Panc1 (cell line): ENCODE measurements around the gene RRH. TPM values are rescaled to one million over a fixed set of nuclear protein-coding genes. Genes with fewer than 3 reads are reported as not detected.
A peak's percentile ranks its signal among the peaks of the same experiment; 100 is the strongest.

Experiments
- ATAC-seq: fragments of 200-7000 bp; cut with Tn5 transposase; 2 replicates; pipeline ENCODE4 v1.9.1; 2020; ENCODE audit warnings: mild to moderate bottlenecking, moderate library complexity
- BruUV-seq: library from RNA; stranded (reverse); fragments of 400-500 nt; replicated peaks from 2 replicates; lab custom pipeline; 2021; lab: Mats Ljungman, UMichigan
- CTCF ChIA-PET: fragments of 300-600 bp; sonication (Branson Sonifier 250); formaldehyde crosslinking; loops from one replicate; lab custom pipeline; 2022; ENCODE audit warnings: antibody characterized with exemption; lab: Charles Lee
- POLR2A ChIA-PET: fragments of 300-600 bp; sonication (Branson Sonifier 250); formaldehyde crosslinking; loops from one replicate; lab custom pipeline; 2022; ENCODE audit warnings: antibody characterized with exemption; lab: Charles Lee
- DNase-seq: peaks from one replicate; pipeline ENCODE4 v3.0.0-alpha.2; 2010; ENCODE audit warnings: low read depth, low spot score
- H3K27ac ChIP-seq: 2 replicates; pipeline ENCODE4 v1.5.1; 2011; ENCODE audit warnings: mild to moderate bottlenecking, low read length, inconsistent platforms
- H3K27me3 ChIP-seq: fragments of 200-500 bp; sonication (Bioruptor generic); 2 replicates; pipeline ENCODE4 v1.6.0; 2014; ENCODE audit warnings: low read length, inconsistent platforms; ENCODE audit not compliant: control insufficient read depth, insufficient read depth
- H3K36me3 ChIP-seq: fragments of 200-500 bp; sonication (Bioruptor generic); 2 replicates; pipeline ENCODE4 v1.5.1; 2014; ENCODE audit warnings: inconsistent platforms, mild to moderate bottlenecking, low read length, moderate library complexity; ENCODE audit not compliant: control insufficient read depth, insufficient read depth
- H3K4me1 ChIP-seq: 2 replicates; pipeline ENCODE4 v1.5.1; 2011; ENCODE audit warnings: inconsistent platforms, mild to moderate bottlenecking, low read length, moderate library complexity; ENCODE audit not compliant: control insufficient read depth, insufficient read depth
- H3K4me3 ChIP-seq, 2 experiments: 2 replicates each; pipeline ENCODE4 v1.5.1; 2011 to 2012; ENCODE audit warnings: low read depth in 2 of 2, low read length in 2 of 2, mild to moderate bottlenecking in 2 of 2, inconsistent platforms in 1 of 2, moderate library complexity in 1 of 2
- H3K9me3 ChIP-seq: fragments of 200-500 bp; sonication (Bioruptor generic); 2 replicates; pipeline ENCODE4 v1.5.1; 2014; ENCODE audit warnings: low read depth, mild to moderate bottlenecking, inconsistent platforms, low read length, moderate library complexity; ENCODE audit not compliant: control insufficient read depth, insufficient read depth
- POLR2AphosphoS5 ChIP-seq: IDR thresholded peaks from 2 replicates; pipeline ENCODE4 v1.6.1; 2012; ENCODE audit warnings: mild to moderate bottlenecking, low read depth, low read length, moderate library complexity
- SIN3A ChIP-seq: IDR thresholded peaks from 2 replicates; pipeline ENCODE4 v1.6.1; 2012; ENCODE audit warnings: low read depth, mild to moderate bottlenecking, low read length, moderate library complexity, borderline replicate concordance; ENCODE audit not compliant: insufficient read depth
- TCF7L2 ChIP-seq: IDR thresholded peaks from 2 replicates; pipeline ENCODE4 v1.6.1; 2011; ENCODE audit warnings: mild to moderate bottlenecking, low read depth, low read length, inconsistent platforms
- in situ Hi-C: cut with HindIII; loops from 2 replicates; pipeline ENCODE4 v1.10.0; 2016; ENCODE audit warnings: low sequenced_read_pairs, low pct_unique_long_range_greater_than_20kb
- intact Hi-C: fragments of 100-400 bp; cut with micrococcal nuclease; formaldehyde crosslinking; loops from one replicate; pipeline ENCODE4 v1.10.0; 2022; ENCODE audit not compliant: unreplicated experiment
- total RNA-seq: library from RNA; stranded (reverse); gene quantifications from one replicate; pipeline ENCODE4 v1.2.1, GENCODE V29; 2021; ENCODE audit not compliant: unreplicated experiment
- TF ChIP-seq, protein P1 (sequence below), 2 experiments: IDR thresholded peaks; 2 replicates each; pipeline ENCODE4 v1.6.1; 2011 to 2012; ENCODE audit warnings: low read depth in 2 of 2, control low read depth in 1 of 2, low read length in 1 of 2, mild to moderate bottlenecking in 1 of 2, moderate library complexity in 1 of 2; ENCODE audit not compliant: insufficient read depth in 1 of 2
- TF ChIP-seq, protein P2 (sequence below): fragments of 450-650 bp; IDR thresholded peaks from 2 replicates; pipeline ENCODE4 v1.5.1; 2017; ENCODE audit warnings: mild to moderate bottlenecking

The RRH gene
- total RNA-seq, 1 experiment from 2014 or later, result 0.15 TPM

DNA sequence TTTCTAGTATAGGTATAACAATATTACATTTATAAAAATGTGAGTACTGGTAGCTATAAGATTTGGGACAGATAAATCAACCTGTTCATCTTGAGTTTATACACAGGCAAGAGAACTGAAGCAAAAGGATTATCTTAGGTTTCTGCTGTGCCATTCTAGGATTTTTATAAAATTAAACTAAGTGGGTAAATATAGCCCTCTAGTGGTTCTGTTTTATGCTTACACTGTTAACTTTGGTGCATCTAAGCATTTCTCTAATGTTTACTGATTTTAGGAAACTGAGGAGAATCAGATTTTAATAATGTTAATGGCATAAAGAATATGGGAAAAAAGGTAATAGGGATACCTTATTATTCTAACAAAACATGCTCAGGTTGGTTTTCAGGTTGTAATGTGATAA lies 1.1 kb upstream of the RRH start:
- Histone ChIP-seq H3K27me3 (no peaks in the 10 kb centered on the region), H3K9me3 (no peaks in the 10 kb centered on the region), H3K36me3 (peaks cover 25% of the 10 kb centered on the region; the same call in 1 of the 2 replicates), H3K4me3 (no peak overlapping the region), H3K4me1 (no peaks in the 10 kb centered on the region), H3K27ac (no peak overlapping the region)
- DNase-seq (no peak), ATAC-seq (no peak)
- no TSS peak for BruUV-seq
- ChIA-PET CTCF (no interaction called here), POLR2A (no interaction called here)
- in situ Hi-C loops, result no loop called here
- intact Hi-C loops, result loop anchor here (10.0 kb wide), 1 partner anchor 148 kb away; no protein-coding TSS in a partner anchor
- TF ChIP-seq TCF7L2 (no peak), POLR2AphosphoS5 (no peak), SIN3A (no peak)
- TF ChIP-seq, protein P1, sequence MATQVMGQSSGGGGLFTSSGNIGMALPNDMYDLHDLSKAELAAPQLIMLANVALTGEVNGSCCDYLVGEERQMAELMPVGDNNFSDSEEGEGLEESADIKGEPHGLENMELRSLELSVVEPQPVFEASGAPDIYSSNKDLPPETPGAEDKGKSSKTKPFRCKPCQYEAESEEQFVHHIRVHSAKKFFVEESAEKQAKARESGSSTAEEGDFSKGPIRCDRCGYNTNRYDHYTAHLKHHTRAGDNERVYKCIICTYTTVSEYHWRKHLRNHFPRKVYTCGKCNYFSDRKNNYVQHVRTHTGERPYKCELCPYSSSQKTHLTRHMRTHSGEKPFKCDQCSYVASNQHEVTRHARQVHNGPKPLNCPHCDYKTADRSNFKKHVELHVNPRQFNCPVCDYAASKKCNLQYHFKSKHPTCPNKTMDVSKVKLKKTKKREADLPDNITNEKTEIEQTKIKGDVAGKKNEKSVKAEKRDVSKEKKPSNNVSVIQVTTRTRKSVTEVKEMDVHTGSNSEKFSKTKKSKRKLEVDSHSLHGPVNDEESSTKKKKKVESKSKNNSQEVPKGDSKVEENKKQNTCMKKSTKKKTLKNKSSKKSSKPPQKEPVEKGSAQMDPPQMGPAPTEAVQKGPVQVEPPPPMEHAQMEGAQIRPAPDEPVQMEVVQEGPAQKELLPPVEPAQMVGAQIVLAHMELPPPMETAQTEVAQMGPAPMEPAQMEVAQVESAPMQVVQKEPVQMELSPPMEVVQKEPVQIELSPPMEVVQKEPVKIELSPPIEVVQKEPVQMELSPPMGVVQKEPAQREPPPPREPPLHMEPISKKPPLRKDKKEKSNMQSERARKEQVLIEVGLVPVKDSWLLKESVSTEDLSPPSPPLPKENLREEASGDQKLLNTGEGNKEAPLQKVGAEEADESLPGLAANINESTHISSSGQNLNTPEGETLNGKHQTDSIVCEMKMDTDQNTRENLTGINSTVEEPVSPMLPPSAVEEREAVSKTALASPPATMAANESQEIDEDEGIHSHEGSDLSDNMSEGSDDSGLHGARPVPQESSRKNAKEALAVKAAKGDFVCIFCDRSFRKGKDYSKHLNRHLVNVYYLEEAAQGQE (IDR thresholded peaks at IDR 0.05; ENCODE audit: insufficient read depth in 1 of 2, low read depth in 2 of 2, low read length in 1 of 2), result no peak
- TF ChIP-seq, protein P2, sequence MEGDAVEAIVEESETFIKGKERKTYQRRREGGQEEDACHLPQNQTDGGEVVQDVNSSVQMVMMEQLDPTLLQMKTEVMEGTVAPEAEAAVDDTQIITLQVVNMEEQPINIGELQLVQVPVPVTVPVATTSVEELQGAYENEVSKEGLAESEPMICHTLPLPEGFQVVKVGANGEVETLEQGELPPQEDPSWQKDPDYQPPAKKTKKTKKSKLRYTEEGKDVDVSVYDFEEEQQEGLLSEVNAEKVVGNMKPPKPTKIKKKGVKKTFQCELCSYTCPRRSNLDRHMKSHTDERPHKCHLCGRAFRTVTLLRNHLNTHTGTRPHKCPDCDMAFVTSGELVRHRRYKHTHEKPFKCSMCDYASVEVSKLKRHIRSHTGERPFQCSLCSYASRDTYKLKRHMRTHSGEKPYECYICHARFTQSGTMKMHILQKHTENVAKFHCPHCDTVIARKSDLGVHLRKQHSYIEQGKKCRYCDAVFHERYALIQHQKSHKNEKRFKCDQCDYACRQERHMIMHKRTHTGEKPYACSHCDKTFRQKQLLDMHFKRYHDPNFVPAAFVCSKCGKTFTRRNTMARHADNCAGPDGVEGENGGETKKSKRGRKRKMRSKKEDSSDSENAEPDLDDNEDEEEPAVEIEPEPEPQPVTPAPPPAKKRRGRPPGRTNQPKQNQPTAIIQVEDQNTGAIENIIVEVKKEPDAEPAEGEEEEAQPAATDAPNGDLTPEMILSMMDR, result peak; percentile 41; the same call in 1 of the 2 replicates

DNA sequence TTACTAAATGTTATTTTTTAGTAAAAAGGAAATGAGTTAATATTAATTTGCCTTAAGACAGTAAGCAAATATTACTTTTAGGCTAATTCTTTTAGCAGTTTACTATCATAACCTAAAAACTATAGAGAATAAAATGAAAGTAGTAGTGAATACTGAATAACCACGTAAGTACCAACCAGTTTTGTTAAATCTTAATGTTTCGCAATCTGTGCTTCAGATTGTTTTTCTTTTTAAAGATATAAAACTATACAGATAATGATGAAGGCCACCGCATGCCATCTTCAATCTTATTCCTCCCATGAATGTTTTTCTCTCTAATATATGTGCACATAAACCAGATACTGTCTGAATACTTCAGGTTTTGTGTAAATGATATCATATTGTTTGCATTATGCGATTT lies 6.0 kb downstream of the RRH start:
- Histone ChIP-seq H3K9me3 (no peaks in the 10 kb centered on the region), H3K27me3 (no peaks in the 10 kb centered on the region), H3K4me1 (no peaks in the 10 kb centered on the region), H3K4me3 (no peak overlapping the region), H3K36me3 (no peaks in the 10 kb centered on the region), H3K27ac (no peak overlapping the region)
- ChIA-PET POLR2A (no interaction called here), CTCF (no interaction called here)
- intact Hi-C loops (no loop called here), in situ Hi-C loops (no loop called here)
- TF ChIP-seq, protein P2, result no peak
- TF ChIP-seq TCF7L2 (no peak), POLR2AphosphoS5 (no peak), SIN3A (no peak)
- TF ChIP-seq, protein P1 (IDR thresholded peaks at IDR 0.05; ENCODE audit: insufficient read depth in 1 of 2, low read depth in 2 of 2, low read length in 1 of 2), result no peak
- no peak for ATAC-seq
- no peak for DNase-seq
- no TSS peak for BruUV-seq
